ENCODE measurements around the gene ERFE.

DNA sequence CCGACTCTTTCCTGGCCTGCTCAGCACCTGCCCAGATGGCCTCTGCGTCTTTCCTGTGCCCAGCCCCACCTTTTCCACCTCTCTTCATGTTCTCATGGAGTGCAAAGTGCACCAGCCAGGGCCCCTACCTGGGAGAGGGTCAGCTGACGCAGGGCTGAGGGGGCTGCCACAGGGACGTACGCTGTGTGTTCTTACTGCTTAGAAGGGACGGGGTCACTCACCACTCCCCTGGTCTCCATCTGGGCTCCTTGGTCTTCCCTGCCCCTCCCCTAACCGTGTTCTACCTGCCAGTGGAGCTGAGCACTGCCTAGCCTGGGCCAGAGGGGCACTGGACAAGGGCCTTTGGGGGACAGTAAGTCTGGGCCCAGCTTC is 8.6 kb downstream of the ERFE start:
- no peak for TF ChIP-seq POLR2A (IDR thresholded peaks at IDR 0.05; ENCODE audit: low read length)
- no peak for TF ChIP-seq GATA1 (IDR thresholded peaks at IDR 0.05; ENCODE audit: low read depth, low read length)
